HepG2 (cell line): ENCODE measurements around the gene RBBP8NL. TPM values are rescaled to one million over a fixed set of nuclear protein-coding genes. Genes with fewer than 3 reads are reported as not detected.

Experiments
- BCL6 ChIP-seq: IDR thresholded peaks from 2 replicates; pipeline ENCODE4 v1.6.1; 2016; ENCODE audit warnings: missing genetic modification reagents, missing compliant biosample characterization
- EED ChIP-seq: sonication (generic); formaldehyde crosslinking; IDR thresholded peaks from 2 replicates; pipeline ENCODE4 v1.5.0; 2020; ENCODE audit warnings: mild to moderate bottlenecking, missing genetic modification reagents
- ESRRA ChIP-seq: sonication (generic); formaldehyde crosslinking; IDR thresholded peaks from 2 replicates; pipeline ENCODE4 v1.5.1; 2020; ENCODE audit warnings: mild to moderate bottlenecking, low read depth, missing genetic modification reagents
- EZH2 ChIP-seq: conservative IDR thresholded peaks from 2 replicates; pipeline ENCODE4 v1.6.1; 2012; ENCODE audit warnings: mild to moderate bottlenecking, low read depth, low read length, moderate library complexity
- HNF4A ChIP-seq: sonication (generic); formaldehyde crosslinking; IDR thresholded peaks from 2 replicates; pipeline ENCODE4 v1.4.0; 2020; ENCODE audit warnings: missing genetic modification reagents
- HNRNPH1 ChIP-seq: fragments of 200-400 bp; formaldehyde crosslinking; optimal IDR thresholded peaks from 2 replicates; pipeline ENCODE3; 2017; ENCODE audit warnings: mild to moderate bottlenecking, low read depth, low read length
- NCOA5 ChIP-seq: sonication (generic); formaldehyde crosslinking; IDR thresholded peaks from 2 replicates; pipeline ENCODE4 v1.4.0; 2020; ENCODE audit warnings: missing genetic modification reagents
- NFIB ChIP-seq: sonication (generic); formaldehyde crosslinking; IDR thresholded peaks from 2 replicates; pipeline ENCODE4 v1.9.0; 2021; ENCODE audit warnings: missing genetic modification reagents, mild to moderate bottlenecking, borderline replicate concordance
- NONO ChIP-seq, 2 experiments: fragments of 450-650 bp in 1 of 2; sonication (generic) in 1 of 2; formaldehyde crosslinking in 1 of 2; IDR thresholded peaks in 1 of 2; conservative IDR thresholded peaks in 1 of 2; 2 replicates each; pipeline versions ENCODE4 v1.6.1 to v1.8.0; 2017 to 2022; ENCODE audit warnings: mild to moderate bottlenecking in 1 of 2, missing genetic modification reagents in 1 of 2, moderate library complexity in 1 of 2
- RARA ChIP-seq: IDR thresholded peaks from 2 replicates; pipeline ENCODE4 v1.6.1; 2016; ENCODE audit warnings: missing genetic modification reagents, missing compliant biosample characterization
- RFXAP ChIP-seq: sonication (generic); formaldehyde crosslinking; IDR thresholded peaks from 2 replicates; pipeline ENCODE4 v1.4.0; 2020; ENCODE audit warnings: missing genetic modification reagents, borderline replicate concordance
- RXRB ChIP-seq: IDR thresholded peaks from 2 replicates; pipeline ENCODE4 v1.6.1; 2016; ENCODE audit warnings: borderline replicate concordance, missing genetic modification reagents, missing compliant biosample characterization
- SALL1 ChIP-seq: sonication (generic); formaldehyde crosslinking; IDR thresholded peaks from 2 replicates; pipeline ENCODE4 v1.8.0; 2022; ENCODE audit warnings: mild to moderate bottlenecking, missing genetic modification reagents
- SRY ChIP-seq: sonication (generic); formaldehyde crosslinking; IDR thresholded peaks from 2 replicates; pipeline ENCODE4 v1.8.0; 2022; ENCODE audit warnings: mild to moderate bottlenecking, missing genetic modification reagents
- ZNF383 ChIP-seq: sonication (generic); formaldehyde crosslinking; IDR thresholded peaks from 2 replicates; pipeline ENCODE4 v1.4.0; 2020; ENCODE audit warnings: missing genetic modification reagents, mild to moderate bottlenecking, borderline replicate concordance
- ZNF451 ChIP-seq: sonication (generic); formaldehyde crosslinking; IDR thresholded peaks from 2 replicates; pipeline ENCODE4 v1.5.0; 2020; ENCODE audit warnings: mild to moderate bottlenecking, missing genetic modification reagents
- ZNF550 ChIP-seq: sonication (generic); formaldehyde crosslinking; IDR thresholded peaks from 2 replicates; pipeline ENCODE4 v1.4.0; 2020; ENCODE audit warnings: mild to moderate bottlenecking, missing genetic modification reagents, borderline replicate concordance
- ZNF569 ChIP-seq: sonication (generic); formaldehyde crosslinking; IDR thresholded peaks from 2 replicates; pipeline ENCODE4 v1.5.0; 2020; ENCODE audit warnings: mild to moderate bottlenecking, missing genetic modification reagents, moderate library complexity, borderline replicate concordance
- polyA plus RNA-seq, 8 experiments: library from polyadenylated mRNA; depleted of rRNA in 3 of 8; stranded (reverse) in 7 of 8; unstranded in 1 of 8; fragments of >200 nt; fragmentation: Illumina TruSeq in 4 of 8; extraction: Trizol in 4 of 8; gene quantifications; 2 replicates each; pipeline versions ENCODE4 v1.2.1 to v1.2.3, GENCODE V29; 2011 to 2016; ENCODE audit warnings: low read depth in 4 of 8, missing spikeins in 1 of 8, mixed read lengths in 1 of 8; ENCODE audit not compliant: insufficient read depth in 1 of 8
- total RNA-seq, 5 experiments: library from RNA; depleted of rRNA; stranded (reverse); fragments of >200 nt; fragmentation: Illumina TruSeq; extraction: Trizol; gene quantifications; 2 replicates each; pipeline ENCODE4 v1.2.3, GENCODE V29; 2016; ENCODE audit warnings: low read depth in 1 of 5
- TF ChIP-seq, protein P1 (sequence below): sonication (generic); formaldehyde crosslinking; IDR thresholded peaks from 2 replicates; pipeline ENCODE4 v1.4.0; 2020; ENCODE audit warnings: mild to moderate bottlenecking, missing genetic modification reagents
- TF ChIP-seq, protein P2 (sequence below): sonication (generic); formaldehyde crosslinking; conservative IDR thresholded peaks from 2 replicates; pipeline ENCODE4 v1.8.0; 2022; ENCODE audit warnings: low read depth, missing genetic modification reagents
- TF ChIP-seq, protein P3 (sequence below): sonication (generic); formaldehyde crosslinking; IDR thresholded peaks from 2 replicates; pipeline ENCODE4 v1.8.0; 2022; ENCODE audit warnings: mild to moderate bottlenecking, missing genetic modification reagents, moderate library complexity
- TF ChIP-seq, protein P4 (sequence below): sonication (generic); formaldehyde crosslinking; IDR thresholded peaks from 2 replicates; pipeline ENCODE4 v1.4.0; 2020; ENCODE audit warnings: missing genetic modification reagents

Gene RBBP8NL
- total and polyA plus RNA-seq, 2 of the 13 experiments (the other 11 are each of a cell fraction or from before 2014, with no cell fraction given) = 0.69 to 0.86 TPM

DNA sequence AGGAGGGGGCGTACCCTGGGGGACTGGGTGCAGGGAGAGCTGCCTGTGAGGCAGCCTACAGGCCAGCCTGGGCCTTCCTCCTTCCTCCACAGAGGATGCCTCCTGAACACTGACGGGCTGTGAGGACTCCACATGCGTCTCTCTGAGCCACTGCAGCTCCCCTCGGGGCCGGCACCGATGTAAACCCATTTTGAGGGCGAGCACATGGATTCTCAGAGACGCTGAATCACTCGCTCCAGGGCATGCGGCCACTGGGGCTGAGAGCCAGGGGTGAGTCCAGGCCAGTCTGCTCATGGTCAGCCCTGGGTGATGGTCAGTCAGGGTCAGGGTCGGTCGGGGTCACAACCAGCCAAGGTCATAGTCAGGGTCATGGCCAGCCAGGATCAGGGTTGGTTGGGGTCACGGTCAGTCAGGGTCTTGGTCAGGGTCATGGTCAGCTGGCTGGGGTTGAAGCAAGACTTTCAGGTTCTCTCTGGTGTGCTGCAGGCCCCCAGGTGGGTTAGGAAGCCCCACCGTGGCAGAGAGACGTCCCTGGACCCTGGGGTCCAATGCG is 14.7 kb upstream of the RBBP8NL start (continued):
- TF ChIP-seq BCL6 (CRISPR knock-in tag) = peak; percentile 44
- peak; percentile 45; the same call in 1 of the 2 replicates for TF ChIP-seq SRY
- no peak for TF ChIP-seq RFXAP (CRISPR knock-in tag)
- TF ChIP-seq SALL1 (CRISPR knock-in tag) = peak; percentile 30; the same call in 1 of the 2 replicates
- TF ChIP-seq, protein P1, sequence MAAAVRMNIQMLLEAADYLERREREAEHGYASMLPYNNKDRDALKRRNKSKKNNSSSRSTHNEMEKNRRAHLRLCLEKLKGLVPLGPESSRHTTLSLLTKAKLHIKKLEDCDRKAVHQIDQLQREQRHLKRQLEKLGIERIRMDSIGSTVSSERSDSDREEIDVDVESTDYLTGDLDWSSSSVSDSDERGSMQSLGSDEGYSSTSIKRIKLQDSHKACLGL (CRISPR knock-in tag) = 0 out of 2 replicates have a peak, but pooled peaks have one; percentile 30
- TF ChIP-seq HNF4A = peak; percentile 14; the same call in 1 of the 2 replicates
- TF ChIP-seq, protein P2, sequence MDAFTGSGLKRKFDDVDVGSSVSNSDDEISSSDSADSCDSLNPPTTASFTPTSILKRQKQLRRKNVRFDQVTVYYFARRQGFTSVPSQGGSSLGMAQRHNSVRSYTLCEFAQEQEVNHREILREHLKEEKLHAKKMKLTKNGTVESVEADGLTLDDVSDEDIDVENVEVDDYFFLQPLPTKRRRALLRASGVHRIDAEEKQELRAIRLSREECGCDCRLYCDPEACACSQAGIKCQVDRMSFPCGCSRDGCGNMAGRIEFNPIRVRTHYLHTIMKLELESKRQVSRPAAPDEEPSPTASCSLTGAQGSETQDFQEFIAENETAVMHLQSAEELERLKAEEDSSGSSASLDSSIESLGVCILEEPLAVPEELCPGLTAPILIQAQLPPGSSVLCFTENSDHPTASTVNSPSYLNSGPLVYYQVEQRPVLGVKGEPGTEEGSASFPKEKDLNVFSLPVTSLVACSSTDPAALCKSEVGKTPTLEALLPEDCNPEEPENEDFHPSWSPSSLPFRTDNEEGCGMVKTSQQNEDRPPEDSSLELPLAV = no peak
- TF ChIP-seq, protein P3, sequence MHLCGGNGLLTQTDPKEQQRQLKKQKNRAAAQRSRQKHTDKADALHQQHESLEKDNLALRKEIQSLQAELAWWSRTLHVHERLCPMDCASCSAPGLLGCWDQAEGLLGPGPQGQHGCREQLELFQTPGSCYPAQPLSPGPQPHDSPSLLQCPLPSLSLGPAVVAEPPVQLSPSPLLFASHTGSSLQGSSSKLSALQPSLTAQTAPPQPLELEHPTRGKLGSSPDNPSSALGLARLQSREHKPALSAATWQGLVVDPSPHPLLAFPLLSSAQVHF (CRISPR knock-in tag) = 0 out of 2 replicates have a peak, but pooled peaks have one; percentile 32
- TF ChIP-seq, protein P4, sequence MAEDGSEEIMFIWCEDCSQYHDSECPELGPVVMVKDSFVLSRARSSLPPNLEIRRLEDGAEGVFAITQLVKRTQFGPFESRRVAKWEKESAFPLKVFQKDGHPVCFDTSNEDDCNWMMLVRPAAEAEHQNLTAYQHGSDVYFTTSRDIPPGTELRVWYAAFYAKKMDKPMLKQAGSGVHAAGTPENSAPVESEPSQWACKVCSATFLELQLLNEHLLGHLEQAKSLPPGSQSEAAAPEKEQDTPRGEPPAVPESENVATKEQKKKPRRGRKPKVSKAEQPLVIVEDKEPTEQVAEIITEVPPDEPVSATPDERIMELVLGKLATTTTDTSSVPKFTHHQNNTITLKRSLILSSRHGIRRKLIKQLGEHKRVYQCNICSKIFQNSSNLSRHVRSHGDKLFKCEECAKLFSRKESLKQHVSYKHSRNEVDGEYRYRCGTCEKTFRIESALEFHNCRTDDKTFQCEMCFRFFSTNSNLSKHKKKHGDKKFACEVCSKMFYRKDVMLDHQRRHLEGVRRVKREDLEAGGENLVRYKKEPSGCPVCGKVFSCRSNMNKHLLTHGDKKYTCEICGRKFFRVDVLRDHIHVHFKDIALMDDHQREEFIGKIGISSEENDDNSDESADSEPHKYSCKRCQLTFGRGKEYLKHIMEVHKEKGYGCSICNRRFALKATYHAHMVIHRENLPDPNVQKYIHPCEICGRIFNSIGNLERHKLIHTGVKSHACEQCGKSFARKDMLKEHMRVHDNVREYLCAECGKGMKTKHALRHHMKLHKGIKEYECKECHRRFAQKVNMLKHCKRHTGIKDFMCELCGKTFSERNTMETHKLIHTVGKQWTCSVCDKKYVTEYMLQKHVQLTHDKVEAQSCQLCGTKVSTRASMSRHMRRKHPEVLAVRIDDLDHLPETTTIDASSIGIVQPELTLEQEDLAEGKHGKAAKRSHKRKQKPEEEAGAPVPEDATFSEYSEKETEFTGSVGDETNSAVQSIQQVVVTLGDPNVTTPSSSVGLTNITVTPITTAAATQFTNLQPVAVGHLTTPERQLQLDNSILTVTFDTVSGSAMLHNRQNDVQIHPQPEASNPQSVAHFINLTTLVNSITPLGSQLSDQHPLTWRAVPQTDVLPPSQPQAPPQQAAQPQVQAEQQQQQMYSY (CRISPR knock-in tag) = no peak
- TF ChIP-seq HNRNPH1 = no peak
- TF ChIP-seq EED (CRISPR knock-in tag) = peak; percentile 84
- peak; percentile 90 for TF ChIP-seq RARA
- TF ChIP-seq NCOA5 = no peak
- no peak for TF ChIP-seq ZNF383
- TF ChIP-seq RXRB = peak; percentile 52; the same call in 1 of the 2 replicates
- 0 out of 2 replicates have a peak, but pooled peaks have one; percentile 45 for TF ChIP-seq NFIB (CRISPR knock-in tag)
- no peak for TF ChIP-seq ZNF569 (CRISPR knock-in tag)
- TF ChIP-seq ZNF550 (CRISPR knock-in tag) = 0 out of 2 replicates have a peak, but pooled peaks have one; percentile 5
- no peak for TF ChIP-seq NONO (IDR thresholded peaks at IDR 0.05)
- TF ChIP-seq NONO (CRISPR knock-in tag; conservative IDR thresholded peaks at IDR 0.05) = 0 out of 2 replicates have a peak, but pooled peaks have one; percentile 36
- 0 out of 2 replicates have a peak, but pooled peaks have one; percentile 67 for TF ChIP-seq EZH2
- no peak for TF ChIP-seq ZNF451
- peak; percentile 74; the same call in 1 of the 2 replicates for TF ChIP-seq ESRRA (CRISPR knock-in tag)
